ENCODE results near the gene PODN. TPM values are rescaled to one million over a fixed set of nuclear protein-coding genes. Genes with fewer than 3 reads are reported as not detected.

PODN gene
- total RNA-seq, 2 experiments from 2014 or later = not detected

- H3K9me3 Mint-ChIP-seq = no peaks in the 10 kb centered on the region
- CTCF ChIA-PET = no interaction called here
- no peak overlapping the region for H3K27ac Mint-ChIP-seq
- intact Hi-C loops (cut with micrococcal nuclease) = no loop called here
- H3K36me3 Mint-ChIP-seq (ENCODE audit: low read depth) = no peaks in the 10 kb centered on the region
- H3K27me3 Mint-ChIP-seq (ENCODE audit: low read depth) = peaks cover 2% of the 10 kb centered on the region
- H3K4me3 Mint-ChIP-seq = no peak overlapping the region
- DNase-seq = no peak
- peaks cover 3% of the 10 kb centered on the region for H3K4me1 Mint-ChIP-seq (ENCODE audit: low read depth)
Measured at GRCh38 chr1:53116933-53117600, 55.1 kb downstream of the PODN start.

GRCh38 chr1:53117836-53118235 is 55.8 kb downstream of the PODN start:
- no peaks in the 10 kb centered on the region for H3K36me3 Mint-ChIP-seq (ENCODE audit: low read depth)
- no peaks in the 10 kb centered on the region for H3K9me3 Mint-ChIP-seq
- intact Hi-C loops (cut with micrococcal nuclease) = no loop called here
- H3K27me3 Mint-ChIP-seq (ENCODE audit: low read depth) = peaks cover 2% of the 10 kb centered on the region
- no peak overlapping the region for H3K4me3 Mint-ChIP-seq
- H3K4me1 Mint-ChIP-seq (ENCODE audit: low read depth) = peaks cover 3% of the 10 kb centered on the region
- CTCF ChIA-PET = no interaction called here
- DNase-seq = no peak
- H3K27ac Mint-ChIP-seq = no peak overlapping the region

- intact Hi-C loops (cut with micrococcal nuclease) = no loop called here
- Mint-ChIP-seq H3K4me1 (ENCODE audit: low read depth) (peaks cover 3% of the 10 kb centered on the region), H3K36me3 (ENCODE audit: low read depth) (no peaks in the 10 kb centered on the region), H3K27ac (no peak overlapping the region), H3K9me3 (no peaks in the 10 kb centered on the region), H3K27me3 (ENCODE audit: low read depth) (peaks cover 2% of the 10 kb centered on the region), H3K4me3 (no peak overlapping the region)
- DNase-seq = no peak
- CTCF ChIA-PET = interaction anchor here (1.0 kb wide), 1 partner anchor 17 kb away, joined by 3 read pairs; no protein-coding TSS in a partner anchor
Measured at GRCh38 chr1:53120659-53121058, 58.6 kb downstream of the PODN start.

GRCh38 chr1:53121319-53122172 is 59.5 kb downstream of the PODN start:
- no peaks in the 10 kb centered on the region for H3K9me3 Mint-ChIP-seq
- H3K27me3 Mint-ChIP-seq (ENCODE audit: low read depth) = peaks cover 2% of the 10 kb centered on the region
- DNase-seq = peak; percentile 35
- CTCF ChIA-PET = interaction anchor here (0.5 kb wide), 1 partner anchor 360 kb away, joined by 3 read pairs; no protein-coding TSS in a partner anchor
- H3K4me3 Mint-ChIP-seq = no peak overlapping the region
- peaks cover 3% of the 10 kb centered on the region for H3K4me1 Mint-ChIP-seq (ENCODE audit: low read depth)
- intact Hi-C loops (cut with micrococcal nuclease) = no loop called here
- H3K27ac Mint-ChIP-seq = no peak overlapping the region
- no peaks in the 10 kb centered on the region for H3K36me3 Mint-ChIP-seq (ENCODE audit: low read depth)

GRCh38 chr1:53122201-53122885 is 60.3 kb downstream of the PODN start:
- Mint-ChIP-seq H3K4me1 (ENCODE audit: low read depth) (peaks cover 3% of the 10 kb centered on the region), H3K9me3 (no peaks in the 10 kb centered on the region), H3K4me3 (no peak overlapping the region), H3K27me3 (ENCODE audit: low read depth) (peaks cover 2% of the 10 kb centered on the region), H3K27ac (no peak overlapping the region), H3K36me3 (ENCODE audit: low read depth) (no peaks in the 10 kb centered on the region)
- CTCF ChIA-PET = no interaction called here
- intact Hi-C loops (cut with micrococcal nuclease) = no loop called here
- no peak for DNase-seq

- no peak overlapping the region for H3K4me3 Mint-ChIP-seq
- H3K4me1 Mint-ChIP-seq (ENCODE audit: low read depth) = peaks cover 3% of the 10 kb centered on the region
- H3K9me3 Mint-ChIP-seq = no peaks in the 10 kb centered on the region
- H3K27ac Mint-ChIP-seq = no peak overlapping the region
- no peak for DNase-seq
- CTCF ChIA-PET = no interaction called here
- no peaks in the 10 kb centered on the region for H3K36me3 Mint-ChIP-seq (ENCODE audit: low read depth)
- intact Hi-C loops (cut with micrococcal nuclease) = no loop called here
- H3K27me3 Mint-ChIP-seq (ENCODE audit: low read depth) = peaks cover 2% of the 10 kb centered on the region
Measured at GRCh38 chr1:53122961-53123413, 61.0 kb downstream of the PODN start.

GRCh38 chr1:53123453-53124140 is 61.6 kb downstream of the PODN start:
- H3K4me1 Mint-ChIP-seq (ENCODE audit: low read depth) = peaks cover 3% of the 10 kb centered on the region
- H3K27me3 Mint-ChIP-seq (ENCODE audit: low read depth) = peaks cover 2% of the 10 kb centered on the region
- no peak overlapping the region for H3K4me3 Mint-ChIP-seq
- no peaks in the 10 kb centered on the region for H3K36me3 Mint-ChIP-seq (ENCODE audit: low read depth)
- CTCF ChIA-PET = no interaction called here
- no peaks in the 10 kb centered on the region for H3K9me3 Mint-ChIP-seq
- no peak for DNase-seq
- intact Hi-C loops (cut with micrococcal nuclease) = no loop called here
- no peak overlapping the region for H3K27ac Mint-ChIP-seq

- intact Hi-C loops (cut with micrococcal nuclease) = no loop called here
- Mint-ChIP-seq H3K4me1 (ENCODE audit: low read depth) (peaks cover 3% of the 10 kb centered on the region), H3K4me3 (no peak overlapping the region), H3K27ac (no peak overlapping the region), H3K9me3 (no peaks in the 10 kb centered on the region), H3K36me3 (ENCODE audit: low read depth) (no peaks in the 10 kb centered on the region), H3K27me3 (ENCODE audit: low read depth) (no peaks in the 10 kb centered on the region)
- CTCF ChIA-PET = no interaction called here
- no peak for DNase-seq
Measured at GRCh38 chr1:53125122-53125521, 63.1 kb downstream of the PODN start.

GRCh38 chr1:53125623-53126360 is 63.8 kb downstream of the PODN start:
- Mint-ChIP-seq H3K4me1 (ENCODE audit: low read depth) (peaks cover 3% of the 10 kb centered on the region), H3K4me3 (no peak overlapping the region), H3K36me3 (ENCODE audit: low read depth) (no peaks in the 10 kb centered on the region), H3K9me3 (no peaks in the 10 kb centered on the region), H3K27me3 (ENCODE audit: low read depth) (no peaks in the 10 kb centered on the region), H3K27ac (no peak overlapping the region)
- CTCF ChIA-PET = no interaction called here
- DNase-seq = no peak
- intact Hi-C loops (cut with micrococcal nuclease) = no loop called here

GRCh38 chr1:53126495-53126894 is 64.5 kb downstream of the PODN start:
- intact Hi-C loops (cut with micrococcal nuclease) = no loop called here

GRCh38 chr1:53127546-53127945 is 65.5 kb downstream of the PODN start:
- no peak for DNase-seq
- Mint-ChIP-seq H3K27ac (no peak overlapping the region), H3K9me3 (no peaks in the 10 kb centered on the region), H3K4me3 (no peak overlapping the region), H3K27me3 (ENCODE audit: low read depth) (no peaks in the 10 kb centered on the region), H3K4me1 (ENCODE audit: low read depth) (no peaks in the 10 kb centered on the region), H3K36me3 (ENCODE audit: low read depth) (no peaks in the 10 kb centered on the region)
- CTCF ChIA-PET = no interaction called here
- intact Hi-C loops (cut with micrococcal nuclease) = no loop called here

More at GRCh38 chr1:53126495-53126894, 64.5 kb downstream of the PODN start:
- Mint-ChIP-seq H3K27me3 (ENCODE audit: low read depth) (no peaks in the 10 kb centered on the region), H3K27ac (no peak overlapping the region), H3K36me3 (ENCODE audit: low read depth) (no peaks in the 10 kb centered on the region), H3K4me1 (ENCODE audit: low read depth) (no peaks in the 10 kb centered on the region), H3K9me3 (no peaks in the 10 kb centered on the region), H3K4me3 (no peak overlapping the region)
- CTCF ChIA-PET = no interaction called here
- no peak for DNase-seq

GRCh38 chr1:53128401-53128800 is 66.4 kb downstream of the PODN start:
- no peaks in the 10 kb centered on the region for H3K4me1 Mint-ChIP-seq (ENCODE audit: low read depth)
- no peaks in the 10 kb centered on the region for H3K27me3 Mint-ChIP-seq (ENCODE audit: low read depth)
- H3K27ac Mint-ChIP-seq = no peak overlapping the region
- CTCF ChIA-PET = no interaction called here
- no peaks in the 10 kb centered on the region for H3K9me3 Mint-ChIP-seq
- no peaks in the 10 kb centered on the region for H3K36me3 Mint-ChIP-seq (ENCODE audit: low read depth)
- no peak overlapping the region for H3K4me3 Mint-ChIP-seq
- intact Hi-C loops (cut with micrococcal nuclease) = no loop called here
- DNase-seq = no peak
